ENCODE results near the gene RND3.

Gene RND3

GRCh38 chr2:150494234-150494945 is 6.9 kb upstream of the RND3 start:
- DNase-seq (ENCODE audit: low read depth in 2 of 2) = no peak

DNA sequence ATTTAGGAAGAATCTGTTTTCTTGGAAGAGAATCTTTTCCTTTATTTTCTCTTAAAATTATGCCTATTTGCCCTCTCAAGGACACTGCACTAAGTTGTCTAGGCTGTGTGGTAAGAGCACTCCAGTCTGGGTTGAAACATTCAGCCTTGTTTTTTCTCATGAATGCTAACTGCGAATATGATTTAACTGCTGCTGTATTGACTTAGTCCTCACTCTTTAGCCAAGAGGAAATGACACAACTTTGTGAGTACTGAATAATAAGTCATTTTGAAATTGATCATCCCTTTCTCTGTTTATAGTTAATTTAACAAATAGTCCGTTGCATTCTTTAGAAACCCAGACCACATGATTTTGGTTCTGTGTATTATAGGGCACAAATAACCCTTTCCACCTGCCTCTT is 4.5 kb upstream of the RND3 start:
- no peak for DNase-seq (ENCODE audit: low read depth in 2 of 2)

DNA sequence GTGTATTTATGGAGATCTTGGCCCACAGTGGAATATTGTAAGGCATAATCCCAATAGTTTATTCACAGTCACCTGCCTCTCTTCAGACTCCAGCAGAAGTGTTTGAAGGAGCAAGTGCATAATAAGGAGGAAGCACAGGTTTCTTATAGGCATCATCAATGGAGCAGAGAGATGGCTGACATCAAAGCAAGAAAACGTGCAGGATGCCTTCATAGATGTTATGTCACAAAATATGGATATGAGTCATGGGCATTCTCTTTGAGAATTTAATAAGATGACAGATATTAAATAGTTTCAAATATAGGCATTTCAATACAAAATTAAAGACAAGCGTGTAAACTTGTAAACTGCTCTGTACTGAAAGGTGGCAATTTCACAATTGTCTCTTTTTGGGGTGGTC is 4.0 kb upstream of the RND3 start:
- no peak for DNase-seq (ENCODE audit: low read depth in 2 of 2)

GRCh38 chr2:150490466-150490865 is 3.0 kb upstream of the RND3 start:
- DNase-seq (ENCODE audit: low read depth in 2 of 2) = no peak

- no peak for DNase-seq (ENCODE audit: low read depth in 2 of 2)
These were observed 655 bp downstream of the RND3 start for GRCh38 chr2:150486539-150487484.

DNA sequence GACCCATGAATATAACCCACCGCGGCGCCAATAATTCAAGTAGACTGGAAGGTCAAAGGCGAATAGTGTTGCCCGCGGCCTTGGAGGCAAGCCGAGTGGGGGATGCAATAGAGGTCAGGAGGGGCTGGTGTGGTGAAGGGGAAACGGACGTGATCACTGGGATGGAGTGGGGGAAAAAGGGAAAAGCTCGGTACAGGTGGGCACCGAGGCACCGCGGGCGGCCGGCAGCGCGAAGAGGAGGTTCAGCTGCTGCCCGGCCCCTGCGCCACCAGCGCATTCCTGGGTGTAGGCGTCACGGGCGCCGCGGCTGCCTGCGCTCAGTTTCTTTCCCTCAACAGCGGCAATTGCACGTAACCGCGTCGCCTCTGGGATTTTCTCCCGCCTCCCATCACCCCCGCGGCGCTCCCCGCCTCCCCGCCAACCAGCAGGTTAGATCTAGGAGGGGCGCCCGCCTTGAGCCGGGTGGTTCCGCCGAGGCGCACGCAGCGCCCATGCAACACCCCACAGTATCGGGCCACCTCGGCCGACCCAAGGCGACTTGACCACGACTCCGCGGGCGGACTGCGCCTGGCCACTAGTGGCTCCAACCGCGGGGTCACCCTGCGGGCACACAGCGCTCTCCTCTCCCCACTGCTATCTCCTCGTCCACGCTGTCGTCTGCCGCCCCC is 1.5 kb downstream of the RND3 start:
- no peak for DNase-seq (ENCODE audit: low read depth in 2 of 2)

- no peak for DNase-seq (ENCODE audit: low read depth in 2 of 2)
These were observed 2.2 kb downstream of the RND3 start for GRCh38 chr2:150485114-150485870.

DNA sequence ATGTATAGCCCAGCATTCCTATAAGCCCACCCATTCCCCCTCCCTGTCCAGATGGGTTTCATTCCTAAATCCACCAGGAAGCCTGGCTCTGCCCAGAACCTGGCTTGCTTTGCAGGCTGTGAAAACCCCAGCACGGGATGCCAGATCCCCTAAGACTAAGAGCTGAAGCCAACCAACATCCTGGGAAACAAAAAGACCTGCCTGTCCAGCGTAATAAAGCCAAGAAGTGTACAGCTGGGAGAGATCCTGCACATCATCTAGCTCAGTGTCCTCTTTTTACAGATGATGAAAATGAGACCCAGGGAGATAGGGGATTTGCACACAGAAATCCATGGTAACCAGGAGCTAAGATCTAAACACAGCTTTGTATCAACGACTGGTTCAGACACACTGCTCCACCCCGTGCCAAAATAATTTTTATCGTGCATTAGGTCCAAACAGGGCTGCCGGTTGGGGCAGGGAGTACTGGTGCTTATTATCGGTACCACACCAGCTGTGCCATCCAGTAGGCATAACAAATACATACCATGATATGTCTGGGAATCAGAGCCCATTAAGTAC is 2.9 kb downstream of the RND3 start:
- no peak for DNase-seq (ENCODE audit: low read depth in 2 of 2)

- DNase-seq (ENCODE audit: low read depth in 2 of 2) = no peak
These were observed 3.5 kb downstream of the RND3 start for GRCh38 chr2:150484006-150484405.

DNA sequence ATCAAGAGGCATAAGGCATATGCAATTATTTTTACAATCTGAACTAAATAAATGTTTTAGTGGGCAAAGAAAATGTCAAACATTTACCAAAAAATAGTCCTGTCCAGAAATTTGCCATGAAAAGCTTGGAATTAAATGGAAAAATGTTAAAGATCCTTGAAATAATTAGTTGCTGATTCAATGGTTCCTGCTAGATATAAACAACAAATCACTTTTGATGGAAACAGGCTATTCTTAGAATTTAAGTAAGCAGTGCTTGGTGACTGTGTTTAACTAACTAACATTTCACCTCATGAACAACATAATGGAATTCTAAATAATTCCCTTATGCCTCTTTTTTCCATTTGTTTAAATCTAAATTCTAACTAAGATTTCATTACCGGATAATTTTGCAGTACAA is 3.9 kb downstream of the RND3 start:
- DNase-seq (ENCODE audit: low read depth in 2 of 2) = no peak

- DNase-seq (ENCODE audit: low read depth in 2 of 2) = no peak
These were observed 4.6 kb downstream of the RND3 start for GRCh38 chr2:150482667-150483400.

- DNase-seq (ENCODE audit: low read depth in 2 of 2) = no peak
These were observed 5.4 kb downstream of the RND3 start for GRCh38 chr2:150482111-150482510.

DNA sequence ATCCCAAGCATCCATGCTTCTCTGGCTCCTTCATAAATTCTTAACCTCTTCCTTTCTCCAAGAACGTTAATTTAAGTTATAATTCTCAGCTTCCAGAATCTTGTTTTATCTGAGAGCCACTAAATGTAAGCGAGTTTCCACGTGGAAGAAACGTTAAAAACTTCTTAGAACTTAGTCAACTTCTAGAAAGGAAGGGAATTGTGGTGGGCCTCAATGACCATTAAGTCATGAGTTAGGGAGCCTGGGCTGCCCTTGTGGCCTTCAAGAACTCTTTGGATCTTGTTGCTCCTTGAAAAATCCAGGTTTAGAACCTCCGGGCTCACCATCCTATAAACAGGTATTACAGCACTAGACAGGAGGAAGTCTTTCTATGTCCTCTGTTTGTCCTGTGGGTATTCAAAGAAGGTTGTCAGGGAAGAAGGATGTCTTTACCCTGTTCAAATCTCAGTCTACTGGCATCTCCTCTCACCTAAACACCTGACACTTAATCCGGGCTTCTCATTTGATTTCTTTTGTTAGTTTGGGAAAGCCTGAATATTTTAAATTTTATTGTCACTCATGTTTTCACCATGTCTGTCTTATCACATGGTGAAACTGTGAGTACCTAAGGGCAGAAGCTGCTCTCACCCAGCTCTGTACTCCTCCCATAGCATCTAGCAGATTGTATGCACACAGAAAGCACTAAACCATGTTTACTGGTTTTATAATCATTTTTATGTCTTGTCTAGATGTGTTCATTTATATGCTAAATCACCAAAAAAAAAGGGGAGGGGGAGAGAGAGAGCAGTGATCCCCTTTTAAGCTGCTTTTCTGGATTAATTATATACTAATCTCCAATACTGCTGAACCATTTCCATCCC is 6.3 kb downstream of the RND3 start:
- no peak for DNase-seq (ENCODE audit: low read depth in 2 of 2)

GRCh38 chr2:150480241-150480640 is 7.2 kb downstream of the RND3 start:
- no peak for DNase-seq (ENCODE audit: low read depth in 2 of 2)

- DNase-seq (ENCODE audit: low read depth in 2 of 2) = no peak
These were observed 8.2 kb downstream of the RND3 start for GRCh38 chr2:150479075-150479915.

DNA sequence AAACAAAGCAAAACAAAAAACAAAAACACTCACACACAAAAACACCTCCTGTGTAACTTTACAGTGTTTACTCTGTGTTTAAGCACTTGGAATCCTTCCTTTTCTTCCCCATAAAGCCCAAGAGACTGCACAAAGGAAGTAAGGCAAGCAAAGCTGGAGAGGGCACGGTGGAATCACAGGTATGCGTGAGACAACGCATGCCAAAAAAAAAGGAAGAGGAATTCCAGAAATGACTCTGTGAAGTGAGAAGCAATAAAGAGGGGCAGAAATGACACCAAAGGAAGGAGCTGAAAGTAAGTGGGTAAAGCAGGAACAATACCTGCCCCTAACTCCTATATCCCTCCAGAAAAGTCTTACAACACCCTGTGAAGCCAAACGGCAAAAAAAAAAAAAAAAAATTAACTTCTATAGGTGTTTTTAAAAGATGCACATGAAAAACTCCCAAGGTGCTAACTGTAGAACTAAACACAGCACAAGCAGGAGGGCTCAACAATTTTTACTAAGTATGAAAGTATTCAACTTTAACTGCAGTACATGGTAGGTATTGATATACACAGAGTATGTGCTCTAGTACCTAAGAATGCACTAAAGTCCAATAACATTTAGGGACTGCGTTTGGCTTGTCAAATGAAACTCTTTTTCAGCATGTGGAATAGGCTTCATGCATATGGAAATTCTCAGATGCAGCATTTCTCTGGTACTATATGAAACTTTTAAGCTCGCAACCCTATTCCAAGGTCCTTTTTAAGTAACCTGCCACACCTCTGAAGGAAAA is 9.1 kb downstream of the RND3 start:
- DNase-seq (ENCODE audit: low read depth in 2 of 2) = no peak

DNA sequence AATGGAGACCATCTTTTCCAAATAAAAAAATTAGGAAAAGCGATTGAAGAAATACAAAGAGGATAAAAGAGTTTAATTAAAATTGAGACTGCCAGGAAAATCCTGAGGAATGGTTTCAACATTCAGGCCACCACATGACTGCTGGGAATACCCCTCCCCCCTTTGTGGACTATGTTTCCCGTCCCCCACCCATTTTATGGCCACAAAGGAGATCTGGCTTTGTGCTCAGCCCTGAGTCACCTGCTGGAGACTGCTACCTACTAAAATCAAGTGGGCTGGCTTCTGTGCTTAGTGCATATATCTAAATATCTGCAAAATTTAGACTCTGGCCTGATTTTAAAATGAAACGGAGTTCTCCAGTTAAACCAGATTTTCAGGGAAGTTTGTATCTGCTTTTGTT is 10.1 kb downstream of the RND3 start:
- DNase-seq (ENCODE audit: low read depth in 2 of 2) = no peak

GRCh38 chr2:150476809-150477302 is 10.6 kb downstream of the RND3 start:
- DNase-seq (ENCODE audit: low read depth in 2 of 2) = no peak
